PC-9 (cell line): Measurements from ENCODE around the gene ACTN1.

Source experiments
- CTCF ChIP-seq: fragments of 200-600 bp; sonication (generic); conservative IDR thresholded peaks from 2 replicates; pipeline ENCODE4 v1.6.1; 2017; ENCODE audit warnings: mixed run types, antibody characterized with exemption, mild to moderate bottlenecking, moderate library complexity
- EZH2 ChIP-seq: fragments of 200-600 bp; sonication (generic); IDR thresholded peaks from 2 replicates; pipeline ENCODE4 v1.8.0; 2017; ENCODE audit warnings: antibody characterized with exemption, low read depth

DNA sequence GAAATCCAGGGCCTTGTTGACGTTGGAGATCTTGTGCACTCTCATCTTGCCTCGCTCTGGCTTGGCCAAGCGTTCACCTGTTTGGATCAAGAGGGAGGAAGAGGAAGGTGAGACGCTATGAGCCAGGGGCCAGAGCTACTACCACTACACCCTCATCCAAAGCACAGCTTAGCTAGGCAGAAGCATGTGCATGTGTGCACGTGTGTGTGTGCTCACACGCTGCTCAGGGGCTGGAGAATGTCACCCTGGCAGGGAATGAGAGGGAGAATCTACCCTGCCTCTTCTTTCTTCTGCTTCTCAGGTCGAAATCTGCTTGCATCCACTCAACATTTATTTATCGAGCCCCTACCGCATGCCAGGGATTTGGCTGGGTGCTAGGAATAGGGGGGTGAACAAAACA, 58.1 kb downstream of the ACTN1 start:
- no peak for TF ChIP-seq CTCF
- TF ChIP-seq EZH2: no peak
